Measurements from ENCODE around the gene TMEM63A. TPM values are rescaled to one million over a fixed set of nuclear protein-coding genes. Genes with fewer than 3 reads are reported as not detected.

The TMEM63A gene
- total RNA-seq, 1 experiment from 2014 or later = 93.9 TPM

GRCh38 chr1:225827076-225827475 is 55.1 kb downstream of the TMEM63A start:
- peaks cover 7% of the 10 kb centered on the region for H3K4me1 Mint-ChIP-seq (ENCODE audit: low read depth, unreplicated experiment)
- Histone ChIP-seq H3K27me3 (replicated peaks; ENCODE audit: control insufficient read depth, insufficient read depth, low read length) (no peaks in the 10 kb centered on the region), H3K36me3 (ENCODE audit: control insufficient read depth, insufficient read depth, low read length) (no peaks in the 10 kb centered on the region), H3K4me3 (ENCODE audit: low read depth, low read length) (no peak overlapping the region), H3K9me3 (no peaks in the 10 kb centered on the region), H3K4me1 (peaks cover 15% of the 10 kb centered on the region)
- H3K4me3 Mint-ChIP-seq (ENCODE audit: unreplicated experiment) = no peak overlapping the region
- no TSS peak for BruUV-seq (replicated peaks)
- POLR2A ChIA-PET = no interaction called here
- intact Hi-C loops (cut with micrococcal nuclease; ENCODE audit: unreplicated experiment) = no loop called here
- no peak for DNase-seq
- H3K27ac Mint-ChIP-seq (ENCODE audit: unreplicated experiment) = no peak overlapping the region
- no peaks in the 10 kb centered on the region for H3K27me3 Mint-ChIP-seq (ENCODE audit: insufficient read depth, unreplicated experiment)
- H3K36me3 Mint-ChIP-seq (ENCODE audit: insufficient read depth, unreplicated experiment) = peaks cover 22% of the 10 kb centered on the region
- TF ChIP-seq, protein P1, sequence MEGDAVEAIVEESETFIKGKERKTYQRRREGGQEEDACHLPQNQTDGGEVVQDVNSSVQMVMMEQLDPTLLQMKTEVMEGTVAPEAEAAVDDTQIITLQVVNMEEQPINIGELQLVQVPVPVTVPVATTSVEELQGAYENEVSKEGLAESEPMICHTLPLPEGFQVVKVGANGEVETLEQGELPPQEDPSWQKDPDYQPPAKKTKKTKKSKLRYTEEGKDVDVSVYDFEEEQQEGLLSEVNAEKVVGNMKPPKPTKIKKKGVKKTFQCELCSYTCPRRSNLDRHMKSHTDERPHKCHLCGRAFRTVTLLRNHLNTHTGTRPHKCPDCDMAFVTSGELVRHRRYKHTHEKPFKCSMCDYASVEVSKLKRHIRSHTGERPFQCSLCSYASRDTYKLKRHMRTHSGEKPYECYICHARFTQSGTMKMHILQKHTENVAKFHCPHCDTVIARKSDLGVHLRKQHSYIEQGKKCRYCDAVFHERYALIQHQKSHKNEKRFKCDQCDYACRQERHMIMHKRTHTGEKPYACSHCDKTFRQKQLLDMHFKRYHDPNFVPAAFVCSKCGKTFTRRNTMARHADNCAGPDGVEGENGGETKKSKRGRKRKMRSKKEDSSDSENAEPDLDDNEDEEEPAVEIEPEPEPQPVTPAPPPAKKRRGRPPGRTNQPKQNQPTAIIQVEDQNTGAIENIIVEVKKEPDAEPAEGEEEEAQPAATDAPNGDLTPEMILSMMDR (IDR thresholded peaks at IDR 0.05; ENCODE audit: insufficient read depth in 1 of 2, low read depth in 1 of 2, low read length in 1 of 2, severe bottlenecking in 1 of 2, unreplicated experiment in 1 of 2) = no peak
- H3K9me3 Mint-ChIP-seq (ENCODE audit: unreplicated experiment) = no peaks in the 10 kb centered on the region
- CTCF ChIA-PET = no interaction called here

GRCh38 chr1:225825607-225826007 is 56.6 kb downstream of the TMEM63A start:
- no peaks in the 10 kb centered on the region for H3K27me3 Mint-ChIP-seq (ENCODE audit: insufficient read depth, unreplicated experiment)
- H3K4me3 Mint-ChIP-seq (ENCODE audit: unreplicated experiment) = no peak overlapping the region
- intact Hi-C loops (cut with micrococcal nuclease; ENCODE audit: unreplicated experiment) = no loop called here
- Histone ChIP-seq H3K4me1 (peaks cover 15% of the 10 kb centered on the region), H3K4me3 (ENCODE audit: low read depth, low read length) (no peak overlapping the region), H3K27me3 (replicated peaks; ENCODE audit: control insufficient read depth, insufficient read depth, low read length) (no peaks in the 10 kb centered on the region), H3K36me3 (ENCODE audit: control insufficient read depth, insufficient read depth, low read length) (no peaks in the 10 kb centered on the region), H3K9me3 (no peaks in the 10 kb centered on the region)
- TF ChIP-seq, protein P1 (IDR thresholded peaks at IDR 0.05; ENCODE audit: insufficient read depth in 1 of 2, low read depth in 1 of 2, low read length in 1 of 2, severe bottlenecking in 1 of 2, unreplicated experiment in 1 of 2) = no peak
- no peak for DNase-seq
- BruUV-seq (replicated peaks) = no TSS peak
- no peaks in the 10 kb centered on the region for H3K9me3 Mint-ChIP-seq (ENCODE audit: unreplicated experiment)
- peaks cover 7% of the 10 kb centered on the region for H3K4me1 Mint-ChIP-seq (ENCODE audit: low read depth, unreplicated experiment)
- ChIA-PET POLR2A (interaction anchor here (0.5 to 1.0 kb wide), 2 partner anchors 16 to 875 kb away, joined by 3 read pairs; partner anchors contain the start of gene EPHX1), CTCF (interaction anchor here (1.1 to 1.2 kb wide), 2 partner anchors 12 to 48 kb away, joined by 3 to 4 read pairs; partner anchors contain the start of gene SRP9)
- H3K27ac Mint-ChIP-seq (ENCODE audit: unreplicated experiment) = no peak overlapping the region
- peaks cover 8% of the 10 kb centered on the region for H3K36me3 Mint-ChIP-seq (ENCODE audit: insufficient read depth, unreplicated experiment)

DNA sequence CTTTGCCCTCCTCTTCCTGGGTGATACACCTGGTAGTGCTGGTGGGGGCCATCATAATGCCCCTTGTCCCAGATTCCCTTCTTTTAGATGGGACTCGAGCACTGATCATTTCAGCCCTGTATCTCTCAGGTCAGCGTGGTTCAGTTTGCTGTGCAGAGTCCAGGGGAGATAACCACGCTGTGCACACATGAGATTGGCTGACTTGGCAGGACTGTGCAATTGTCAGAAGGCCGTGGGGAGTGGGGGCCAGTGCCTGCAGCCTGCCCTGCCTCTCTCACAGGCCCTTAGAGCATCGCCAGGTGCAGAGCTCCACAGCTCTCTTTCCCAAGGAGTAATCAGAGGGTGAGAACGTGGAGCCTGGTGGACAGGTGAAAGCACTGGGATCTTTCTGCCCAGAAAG is 57.1 kb downstream of the TMEM63A start:
- CTCF ChIA-PET = interaction anchor here (1.1 to 1.2 kb wide), 2 partner anchors 11 to 48 kb away, joined by 3 to 4 read pairs; partner anchors contain the start of gene SRP9
- POLR2A ChIA-PET = interaction anchor here (0.5 to 1.0 kb wide), 2 partner anchors 15 to 875 kb away, joined by 3 read pairs; partner anchors contain the start of gene EPHX1
- peak overlapping the region; percentile 53 for H3K27ac Mint-ChIP-seq (ENCODE audit: unreplicated experiment)
- TF ChIP-seq, protein P1 (IDR thresholded peaks at IDR 0.05; ENCODE audit: insufficient read depth in 1 of 2, low read depth in 1 of 2, low read length in 1 of 2, severe bottlenecking in 1 of 2, unreplicated experiment in 1 of 2) = no peak
- Histone ChIP-seq H3K4me1 (peaks cover 15% of the 10 kb centered on the region), H3K36me3 (ENCODE audit: control insufficient read depth, insufficient read depth, low read length) (no peaks in the 10 kb centered on the region), H3K4me3 (ENCODE audit: low read depth, low read length) (no peak overlapping the region), H3K9me3 (no peaks in the 10 kb centered on the region), H3K27me3 (replicated peaks; ENCODE audit: control insufficient read depth, insufficient read depth, low read length) (no peaks in the 10 kb centered on the region)
- H3K27me3 Mint-ChIP-seq (ENCODE audit: insufficient read depth, unreplicated experiment) = no peaks in the 10 kb centered on the region
- no peaks in the 10 kb centered on the region for H3K9me3 Mint-ChIP-seq (ENCODE audit: unreplicated experiment)
- DNase-seq = peak; percentile 46 to 68
- intact Hi-C loops (cut with micrococcal nuclease; ENCODE audit: unreplicated experiment) = no loop called here
- peaks cover 6% of the 10 kb centered on the region for H3K36me3 Mint-ChIP-seq (ENCODE audit: insufficient read depth, unreplicated experiment)
- peaks cover 7% of the 10 kb centered on the region for H3K4me1 Mint-ChIP-seq (ENCODE audit: low read depth, unreplicated experiment)
- no peak overlapping the region for H3K4me3 Mint-ChIP-seq (ENCODE audit: unreplicated experiment)
- no TSS peak for BruUV-seq (replicated peaks)
